Measurements from ENCODE around the gene GDPD5.

- no peak for TF ChIP-seq CTCF (IDR thresholded peaks at IDR 0.05; ENCODE audit: borderline replicate concordance, extremely low read depth, low read length, poor library complexity, severe bottlenecking)
- TF ChIP-seq EZH2 (IDR thresholded peaks at IDR 0.05; ENCODE audit: borderline replicate concordance, low read depth, low read length, severe bottlenecking) = no peak
These were observed 136.5 kb downstream of the GDPD5 start for GRCh38 chr11:75389276-75389605.
